Neural progenitor cell (in vitro differentiated cells): ENCODE measurements around the gene C5AR1. TPM values are rescaled to one million over a fixed set of nuclear protein-coding genes. Genes with fewer than 3 reads are reported as not detected.

Source experiments
- DNase-seq: peaks from one replicate; pipeline ENCODE4 v3.0.0-alpha.2; 2016; ENCODE audit warnings: low spot score
- H2AFZ ChIP-seq: fragments of 200-600 bp; sonication (generic); replicated peaks from 2 replicates; pipeline ENCODE4 v1.6.1; 2016; ENCODE audit warnings: antibody characterized with exemption
- H3F3A ChIP-seq: fragments of 200-600 bp; sonication (generic); 2 replicates; pipeline ENCODE4 v1.6.1; 2016; ENCODE audit warnings: antibody characterized with exemption, low read depth
- H3K27ac ChIP-seq: fragments of 200-600 bp; sonication (generic); 2 replicates; pipeline ENCODE4 v1.5.1; 2016; ENCODE audit warnings: mild to moderate bottlenecking
- H3K27me3 ChIP-seq: fragments of 200-600 bp; sonication (generic); 2 replicates; pipeline ENCODE4 v1.6.1; 2016; ENCODE audit warnings: mild to moderate bottlenecking, moderate library complexity
- H3K36me3 ChIP-seq: fragments of 200-600 bp; sonication (generic); 2 replicates; pipeline ENCODE4 v1.5.1; 2016
- H3K4me1 ChIP-seq: fragments of 200-600 bp; sonication (generic); 2 replicates; pipeline ENCODE4 v1.6.1; 2016; ENCODE audit warnings: mixed run types
- H3K4me2 ChIP-seq: fragments of 200-600 bp; sonication (generic); 2 replicates; pipeline ENCODE4 v1.6.1; 2016
- H3K4me3 ChIP-seq: fragments of 200-600 bp; sonication (generic); 2 replicates; pipeline ENCODE4 v1.5.1; 2016
- H3K79me2 ChIP-seq: fragments of 200-600 bp; sonication (generic); 2 replicates; pipeline ENCODE4 v1.6.1; 2016; ENCODE audit warnings: low read depth
- H3K9ac ChIP-seq: fragments of 200-600 bp; sonication (generic); 2 replicates; pipeline ENCODE4 v1.6.1; 2016
- H3K9me3 ChIP-seq: fragments of 200-600 bp; sonication (generic); 2 replicates; pipeline ENCODE4 v1.5.1; 2016; ENCODE audit warnings: low read depth
- H4K20me1 ChIP-seq: fragments of 200-600 bp; sonication (generic); 2 replicates; pipeline ENCODE4 v1.6.1; 2016; ENCODE audit warnings: low read depth
- H3K27ac Mint-ChIP-seq: 3 replicates; pipeline ENCODE4 v1.8.0; 2021; ENCODE audit warnings: mixed read lengths
- H3K27me3 Mint-ChIP-seq: 2 replicates; pipeline ENCODE4 v1.8.0; 2022; ENCODE audit warnings: low read depth, mild to moderate bottlenecking, inconsistent platforms, moderate library complexity, mixed read lengths; ENCODE audit not compliant: insufficient read depth
- H3K36me3 Mint-ChIP-seq: 3 replicates; pipeline ENCODE4 v1.8.0; 2021; ENCODE audit warnings: mixed read lengths
- H3K4me1 Mint-ChIP-seq: 3 replicates; pipeline ENCODE4 v1.8.0; 2021; ENCODE audit warnings: mixed read lengths
- H3K4me3 Mint-ChIP-seq: 3 replicates; pipeline ENCODE4 v1.8.0; 2021; ENCODE audit warnings: mild to moderate bottlenecking, moderate library complexity, mixed read lengths
- H3K9me3 Mint-ChIP-seq: 3 replicates; pipeline ENCODE4 v1.8.0; 2020; ENCODE audit warnings: mixed read lengths
- CTCF ChIP-seq: fragments of 200-600 bp; sonication (generic); IDR thresholded peaks from 2 replicates; pipeline ENCODE4 v1.5.1; 2017; ENCODE audit warnings: antibody characterized with exemption, mild to moderate bottlenecking
- EZH2 ChIP-seq: fragments of 200-600 bp; sonication (generic); IDR thresholded peaks from 2 replicates; pipeline ENCODE4 v1.6.1; 2017; ENCODE audit warnings: antibody characterized with exemption, mild to moderate bottlenecking, moderate library complexity
- EZH2phosphoT487 ChIP-seq: fragments of 200-600 bp; sonication (generic); IDR thresholded peaks from 2 replicates; pipeline ENCODE4 v1.6.1; 2017; ENCODE audit warnings: antibody characterized with exemption
- total RNA-seq: library from RNA; depleted of rRNA; stranded (reverse); fragments of >200 nt; gene quantifications from 2 replicates; pipeline ENCODE4 v1.2.3, GENCODE V29; 2015; ENCODE audit warnings: low replicate concordance

Gene C5AR1
- total RNA-seq, 1 donor from 2014 or later, result 0.06 TPM

DNA sequence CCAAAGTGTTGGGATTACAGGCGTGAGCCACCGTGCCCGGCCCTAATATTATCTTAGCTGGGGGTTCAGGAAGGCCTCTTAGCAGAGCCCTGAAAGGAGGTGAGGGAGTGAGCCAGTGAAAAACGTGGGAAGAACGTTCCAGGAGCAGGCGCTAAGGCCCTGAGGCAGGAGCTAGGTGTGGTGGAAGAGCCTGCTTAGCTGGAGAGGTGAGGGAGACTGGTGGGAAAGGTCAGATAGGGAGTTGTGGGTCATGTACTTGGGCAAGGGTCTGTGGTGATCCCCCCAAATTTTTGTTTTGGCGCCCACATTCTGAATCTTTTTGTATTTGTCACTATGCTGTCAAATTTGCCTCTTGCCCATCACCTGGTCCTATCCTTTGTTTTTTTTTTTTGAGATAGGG lies 40.1 kb upstream of the C5AR1 start:
- Mint-ChIP-seq H3K4me1 (peaks cover 13% of the 10 kb centered on the region), H3K9me3 (no peaks in the 10 kb centered on the region), H3K4me3 (no peak overlapping the region), H3K27me3 (peaks cover 4% of the 10 kb centered on the region), H3K36me3 (peaks cover 20% of the 10 kb centered on the region), H3K27ac (no peak overlapping the region)
- Histone ChIP-seq H3K4me1 (peaks cover 12% of the 10 kb centered on the region), H3F3A (peaks cover 33% of the 10 kb centered on the region), H4K20me1 (peaks cover 13% of the 10 kb centered on the region), H3K36me3 (no peaks in the 10 kb centered on the region), H3K4me2 (no peak overlapping the region), H2AFZ (no peak overlapping the region), H3K9ac (no peak overlapping the region), H3K4me3 (no peak overlapping the region), H3K9me3 (no peaks in the 10 kb centered on the region), H3K27ac (no peak overlapping the region), H3K79me2 (no peaks in the 10 kb centered on the region), H3K27me3 (no peaks in the 10 kb centered on the region)
- no peak for DNase-seq
- no peak for TF ChIP-seq CTCF
- TF ChIP-seq EZH2phosphoT487, result no peak
- TF ChIP-seq EZH2, result no peak

GRCh38 chr19:47270408-47270807 lies 39.3 kb upstream of the C5AR1 start:
- Histone ChIP-seq H3K27me3 (peaks cover 5% of the 10 kb centered on the region), H4K20me1 (peaks cover 18% of the 10 kb centered on the region), H3K79me2 (no peaks in the 10 kb centered on the region), H3F3A (peaks cover 36% of the 10 kb centered on the region), H3K4me1 (peaks cover 12% of the 10 kb centered on the region), H3K4me3 (no peak overlapping the region), H3K9ac (no peak overlapping the region), H3K36me3 (no peaks in the 10 kb centered on the region), H3K4me2 (no peak overlapping the region), H3K9me3 (no peaks in the 10 kb centered on the region), H2AFZ (no peak overlapping the region), H3K27ac (no peak overlapping the region)
- TF ChIP-seq EZH2phosphoT487 (no peak), EZH2 (no peak), CTCF (no peak)
- peaks cover 15% of the 10 kb centered on the region for H3K4me1 Mint-ChIP-seq
- DNase-seq, result no peak
- no peak overlapping the region for H3K4me3 Mint-ChIP-seq
- H3K27me3 Mint-ChIP-seq, result peaks cover 4% of the 10 kb centered on the region
- H3K9me3 Mint-ChIP-seq, result peaks cover under 1% of the 10 kb centered on the region
- H3K36me3 Mint-ChIP-seq, result peaks cover 19% of the 10 kb centered on the region
- H3K27ac Mint-ChIP-seq, result no peak overlapping the region

GRCh38 chr19:47271949-47272348 lies 37.7 kb upstream of the C5AR1 start:
- Histone ChIP-seq H4K20me1 (peaks cover 30% of the 10 kb centered on the region), H3K36me3 (no peaks in the 10 kb centered on the region), H2AFZ (no peak overlapping the region), H3K27me3 (peaks cover 10% of the 10 kb centered on the region), H3K9ac (no peak overlapping the region), H3K4me2 (peak overlapping the region; percentile 88), H3K9me3 (no peaks in the 10 kb centered on the region), H3K4me1 (peaks cover 17% of the 10 kb centered on the region), H3K27ac (no peak overlapping the region), H3F3A (peaks cover 43% of the 10 kb centered on the region), H3K4me3 (peak overlapping the region; percentile 70), H3K79me2 (no peaks in the 10 kb centered on the region)
- Mint-ChIP-seq H3K9me3 (peaks cover 4% of the 10 kb centered on the region), H3K27ac (peak overlapping the region; percentile 57), H3K4me3 (peak overlapping the region; percentile 88), H3K4me1 (peaks cover 23% of the 10 kb centered on the region), H3K36me3 (peaks cover 19% of the 10 kb centered on the region), H3K27me3 (peaks cover 6% of the 10 kb centered on the region)
- no peak for DNase-seq
- TF ChIP-seq EZH2phosphoT487 (no peak), EZH2 (no peak), CTCF (no peak)
